CD4-positive, alpha-beta T cell treated with Interleukin-17A for 4 hours (primary cell): ENCODE data around the gene KRTAP21-1.
"Not testable (repeated sequence)": the region's sequence is repeated elsewhere in the genome, so short reads cannot be mapped to it uniquely, and the experiment has no call there.

Experiments
- DNase-seq: peaks from one replicate; pipeline ENCODE4 v3.0.0-alpha.2; 2020; ENCODE audit warnings: mixed read lengths

KRTAP21-1 gene

GRCh38 chr21:30755328-30755727 is at the start of gene KRTAP21-1:
Gene KRTAP21-1 (minus strand): TSS chr21:30755428. CDS start chr21:30755378, 50 bp downstream.
- not testable (repeated sequence) for DNase-seq

GRCh38 chr21:30800605-30801004 is 45.4 kb upstream of the KRTAP21-1 start:
- DNase-seq: no peak

- DNase-seq: no peak
Measured at GRCh38 chr21:30793581-30794314, 38.5 kb upstream of the KRTAP21-1 start.

GRCh38 chr21:30779249-30779648 is 24.0 kb upstream of the KRTAP21-1 start:
- no peak for DNase-seq

- no peak for DNase-seq
Measured at GRCh38 chr21:30769724-30770431, 14.7 kb upstream of the KRTAP21-1 start.

GRCh38 chr21:30760776-30761175 is 5.5 kb upstream of the KRTAP21-1 start:
- DNase-seq: no peak

GRCh38 chr21:30758306-30758705 is 3.1 kb upstream of the KRTAP21-1 start:
- no peak for DNase-seq

- no peak for DNase-seq
Measured at GRCh38 chr21:30747159-30747558, 8.1 kb downstream of the KRTAP21-1 start, which contains the start of gene KRTAP21-2. Gene KRTAP21-2 (minus strand): TSS chr21:30747259. CDS start chr21:30747202, 57 bp downstream.

GRCh38 chr21:30740462-30740861 is 14.8 kb downstream of the KRTAP21-1 start:
- DNase-seq: no peak

- DNase-seq: no peak
Measured at GRCh38 chr21:30733026-30733425, 22.2 kb downstream of the KRTAP21-1 start.

GRCh38 chr21:30726726-30727125 is 28.5 kb downstream of the KRTAP21-1 start:
- no peak for DNase-seq

GRCh38 chr21:30719401-30719800 is 35.8 kb downstream of the KRTAP21-1 start:
- DNase-seq: no peak

GRCh38 chr21:30718239-30718909 is 36.9 kb downstream of the KRTAP21-1 start, which contains the start of gene KRTAP21-3:
Gene KRTAP21-3 (minus strand): TSS chr21:30718777. CDS start chr21:30718759, 18 bp downstream.
- no peak for DNase-seq

GRCh38 chr21:30717105-30717504 is 38.1 kb downstream of the KRTAP21-1 start:
- DNase-seq: no peak

GRCh38 chr21:30714946-30715345 is 40.3 kb downstream of the KRTAP21-1 start:
- no peak for DNase-seq

GRCh38 chr21:30714456-30714855 is 40.8 kb downstream of the KRTAP21-1 start:
- no peak for DNase-seq

- no peak for DNase-seq
Measured at GRCh38 chr21:30713766-30714165, 41.5 kb downstream of the KRTAP21-1 start.

- DNase-seq: no peak
Measured at GRCh38 chr21:30710499-30710898, 44.7 kb downstream of the KRTAP21-1 start.

- no peak for DNase-seq
Measured at GRCh38 chr21:30707409-30707808, 47.8 kb downstream of the KRTAP21-1 start.
